ENCODE results near the gene RPS3A.

DNA sequence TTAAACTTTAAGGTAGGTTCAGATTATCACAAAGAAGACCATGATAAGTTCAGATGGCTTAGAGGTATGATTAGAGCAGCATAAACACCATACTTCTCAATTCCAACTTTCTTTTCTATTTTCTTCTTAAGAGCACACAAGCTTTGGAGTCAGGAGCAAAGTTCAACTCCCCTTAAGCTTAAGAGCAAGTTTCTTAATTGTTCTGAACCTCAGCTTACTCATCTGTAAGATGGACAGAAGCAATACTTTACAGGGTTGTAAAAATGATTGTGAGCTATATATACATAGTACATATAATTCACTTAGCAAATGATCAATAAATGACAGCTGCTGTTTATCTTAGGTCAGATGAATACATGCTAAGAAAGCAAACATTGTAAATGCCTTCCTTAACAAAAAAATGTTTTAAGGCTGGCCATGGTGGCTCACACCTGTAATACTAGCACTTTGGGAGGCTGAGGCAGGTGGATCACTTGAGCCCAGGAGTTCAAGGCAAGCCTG, 25.0 kb upstream of the RPS3A start:
- TF ChIP-seq, protein P1, sequence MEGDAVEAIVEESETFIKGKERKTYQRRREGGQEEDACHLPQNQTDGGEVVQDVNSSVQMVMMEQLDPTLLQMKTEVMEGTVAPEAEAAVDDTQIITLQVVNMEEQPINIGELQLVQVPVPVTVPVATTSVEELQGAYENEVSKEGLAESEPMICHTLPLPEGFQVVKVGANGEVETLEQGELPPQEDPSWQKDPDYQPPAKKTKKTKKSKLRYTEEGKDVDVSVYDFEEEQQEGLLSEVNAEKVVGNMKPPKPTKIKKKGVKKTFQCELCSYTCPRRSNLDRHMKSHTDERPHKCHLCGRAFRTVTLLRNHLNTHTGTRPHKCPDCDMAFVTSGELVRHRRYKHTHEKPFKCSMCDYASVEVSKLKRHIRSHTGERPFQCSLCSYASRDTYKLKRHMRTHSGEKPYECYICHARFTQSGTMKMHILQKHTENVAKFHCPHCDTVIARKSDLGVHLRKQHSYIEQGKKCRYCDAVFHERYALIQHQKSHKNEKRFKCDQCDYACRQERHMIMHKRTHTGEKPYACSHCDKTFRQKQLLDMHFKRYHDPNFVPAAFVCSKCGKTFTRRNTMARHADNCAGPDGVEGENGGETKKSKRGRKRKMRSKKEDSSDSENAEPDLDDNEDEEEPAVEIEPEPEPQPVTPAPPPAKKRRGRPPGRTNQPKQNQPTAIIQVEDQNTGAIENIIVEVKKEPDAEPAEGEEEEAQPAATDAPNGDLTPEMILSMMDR (IDR thresholded peaks at IDR 0.05; ENCODE audit: insufficient read depth, low read length, poor library complexity, severe bottlenecking): no peak
- TF ChIP-seq EZH2phosphoT487 (conservative IDR thresholded peaks at IDR 0.05; ENCODE audit: low read length): no peak
